ENCODE data around the gene CNOT9.

CNOT9 gene

GRCh38 chr2:218578272-218578877 is 9.7 kb downstream of the CNOT9 start:
- no peak for DNase-seq

- DNase-seq = no peak
Observed at GRCh38 chr2:218582076-218582475, 13.4 kb downstream of the CNOT9 start.

- no peak for DNase-seq
Observed at GRCh38 chr2:218583983-218584850, 15.6 kb downstream of the CNOT9 start.

GRCh38 chr2:218585541-218585940 is 16.9 kb downstream of the CNOT9 start:
- no peak for DNase-seq

GRCh38 chr2:218605432-218605831 is 36.8 kb downstream of the CNOT9 start:
- DNase-seq = peak; percentile 32 to 49

- DNase-seq = no peak
Observed at GRCh38 chr2:218607436-218608115, 38.9 kb downstream of the CNOT9 start, which contains the start of gene PLCD4. Gene PLCD4 (plus strand): TSS chr2:218607899. CDS start chr2:218615740, 7,841 bp downstream.

GRCh38 chr2:218615868-218616315 is 47.3 kb downstream of the CNOT9 start:
- DNase-seq = no peak

- no peak for DNase-seq
Observed at GRCh38 chr2:218618102-218618860, 49.6 kb downstream of the CNOT9 start.

- DNase-seq = no peak
Observed at GRCh38 chr2:218621007-218621406, 52.4 kb downstream of the CNOT9 start.

- no peak for DNase-seq
Observed at GRCh38 chr2:218622606-218623365, 54.1 kb downstream of the CNOT9 start.

GRCh38 chr2:218623366-218623705 is 54.7 kb downstream of the CNOT9 start:
- DNase-seq = no peak

GRCh38 chr2:218626369-218626768 is 57.7 kb downstream of the CNOT9 start:
- DNase-seq = no peak

- DNase-seq = no peak
Observed at GRCh38 chr2:218627939-218628338, 59.3 kb downstream of the CNOT9 start.

- DNase-seq = no peak
Observed at GRCh38 chr2:218631837-218632236, 63.2 kb downstream of the CNOT9 start.

GRCh38 chr2:218635719-218636118 is 67.1 kb downstream of the CNOT9 start:
- no peak for DNase-seq

GRCh38 chr2:218638372-218638771 is 69.7 kb downstream of the CNOT9 start:
- no peak for DNase-seq

- no peak for DNase-seq
Observed at GRCh38 chr2:218642121-218642656, 73.5 kb downstream of the CNOT9 start.

- DNase-seq = no peak
Observed at GRCh38 chr2:218642786-218643185, 74.1 kb downstream of the CNOT9 start.

- no peak for DNase-seq
Observed at GRCh38 chr2:218643751-218644310, 75.2 kb downstream of the CNOT9 start.

GRCh38 chr2:218644721-218645120 is 76.1 kb downstream of the CNOT9 start:
- no peak for DNase-seq

GRCh38 chr2:218645126-218645525 is 76.5 kb downstream of the CNOT9 start:
- DNase-seq = no peak

All from SHP77 (cell line).